ENCODE data around the gene UBFD1.
A peak's percentile ranks its signal among the peaks of the same experiment; 100 is the strongest.
"Not testable (repeated sequence)": the region's sequence is repeated elsewhere in the genome, so short reads cannot be mapped to it uniquely, and the experiment has no call there.

UBFD1 gene

GRCh38 chr16:23595246-23595950, 37.9 kb downstream of the UBFD1 start:
- H3K9ac ChIP-seq (ENCODE audit: low read depth, low read length): peak overlapping the region; percentile 93
- H3K27me3 ChIP-seq (ENCODE audit: control insufficient read depth, insufficient read depth, low read length): no peaks in the 10 kb centered on the region
- peak overlapping the region; percentile 99 for H3K4me3 ChIP-seq (ENCODE audit: low read depth, low read length)
- peaks cover 17% of the 10 kb centered on the region for H3K4me1 ChIP-seq (ENCODE audit: control insufficient read depth, insufficient read depth, low read length)
- peaks cover 33% of the 10 kb centered on the region for H3K36me3 ChIP-seq (ENCODE audit: control insufficient read depth, insufficient read depth, low read length)
- no peaks in the 10 kb centered on the region for H3K9me3 ChIP-seq (ENCODE audit: control insufficient read depth, insufficient read depth, low read length)

GRCh38 chr16:23595951-23596720, 38.6 kb downstream of the UBFD1 start, which contains the start of gene NDUFAB1:
TSS of gene NDUFAB1 (minus strand) at chr16:23596316. CDS start at chr16:23596290, 26 bp downstream.
- Histone ChIP-seq H3K27me3 (ENCODE audit: control insufficient read depth, insufficient read depth, low read length) (no peaks in the 10 kb centered on the region), H3K9me3 (ENCODE audit: control insufficient read depth, insufficient read depth, low read length) (no peaks in the 10 kb centered on the region), H3K4me3 (ENCODE audit: low read depth, low read length) (peak within 1 kb of the TSS; percentile 99), H3K4me1 (ENCODE audit: control insufficient read depth, insufficient read depth, low read length) (peaks cover 17% of the 10 kb centered on the region), H3K9ac (ENCODE audit: low read depth, low read length) (peak within 1 kb of the TSS; percentile 93), H3K36me3 (ENCODE audit: control insufficient read depth, insufficient read depth, low read length) (peaks cover 28% of the 10 kb centered on the region)

GRCh38 chr16:23597003-23597756, 39.7 kb downstream of the UBFD1 start:
- H3K4me3 ChIP-seq (ENCODE audit: low read depth, low read length): no peak overlapping the region
- H3K4me1 ChIP-seq (ENCODE audit: control insufficient read depth, insufficient read depth, low read length): peaks cover 17% of the 10 kb centered on the region
- H3K9me3 ChIP-seq (ENCODE audit: control insufficient read depth, insufficient read depth, low read length): no peaks in the 10 kb centered on the region
- H3K27me3 ChIP-seq (ENCODE audit: control insufficient read depth, insufficient read depth, low read length): no peaks in the 10 kb centered on the region
- peaks cover 18% of the 10 kb centered on the region for H3K36me3 ChIP-seq (ENCODE audit: control insufficient read depth, insufficient read depth, low read length)
- H3K9ac ChIP-seq (ENCODE audit: low read depth, low read length): no peak overlapping the region

- Histone ChIP-seq H3K27me3 (ENCODE audit: control insufficient read depth, insufficient read depth, low read length) (no peaks in the 10 kb centered on the region), H3K4me3 (ENCODE audit: low read depth, low read length) (no peak overlapping the region), H3K9me3 (ENCODE audit: control insufficient read depth, insufficient read depth, low read length) (no peaks in the 10 kb centered on the region), H3K4me1 (ENCODE audit: control insufficient read depth, insufficient read depth, low read length) (no peaks in the 10 kb centered on the region), H3K9ac (ENCODE audit: low read depth, low read length) (no peak overlapping the region), H3K36me3 (ENCODE audit: control insufficient read depth, insufficient read depth, low read length) (peaks cover 18% of the 10 kb centered on the region)
Observed at GRCh38 chr16:23607726-23608125, 50.2 kb downstream of the UBFD1 start.

GRCh38 chr16:23608194-23608593, 50.7 kb downstream of the UBFD1 start:
- no peak overlapping the region for H3K9ac ChIP-seq (ENCODE audit: low read depth, low read length)

GRCh38 chr16:23609929-23610328, 52.4 kb downstream of the UBFD1 start:
- Histone ChIP-seq H3K9me3 (ENCODE audit: control insufficient read depth, insufficient read depth, low read length) (no peaks in the 10 kb centered on the region), H3K9ac (ENCODE audit: low read depth, low read length) (no peak overlapping the region), H3K4me1 (ENCODE audit: control insufficient read depth, insufficient read depth, low read length) (no peaks in the 10 kb centered on the region), H3K36me3 (ENCODE audit: control insufficient read depth, insufficient read depth, low read length) (peaks cover 17% of the 10 kb centered on the region), H3K4me3 (ENCODE audit: low read depth, low read length) (no peak overlapping the region), H3K27me3 (ENCODE audit: control insufficient read depth, insufficient read depth, low read length) (no peaks in the 10 kb centered on the region)

More at GRCh38 chr16:23608194-23608593, 50.7 kb downstream of the UBFD1 start:
- Histone ChIP-seq H3K36me3 (ENCODE audit: control insufficient read depth, insufficient read depth, low read length) (peaks cover 17% of the 10 kb centered on the region), H3K4me1 (ENCODE audit: control insufficient read depth, insufficient read depth, low read length) (no peaks in the 10 kb centered on the region), H3K4me3 (ENCODE audit: low read depth, low read length) (no peak overlapping the region), H3K9me3 (ENCODE audit: control insufficient read depth, insufficient read depth, low read length) (no peaks in the 10 kb centered on the region), H3K27me3 (ENCODE audit: control insufficient read depth, insufficient read depth, low read length) (no peaks in the 10 kb centered on the region)

GRCh38 chr16:23610905-23611304, 53.4 kb downstream of the UBFD1 start:
- H3K9me3 ChIP-seq (ENCODE audit: control insufficient read depth, insufficient read depth, low read length); H3K9ac ChIP-seq (ENCODE audit: low read depth, low read length); H3K4me3 ChIP-seq (ENCODE audit: low read depth, low read length); H3K27me3 ChIP-seq (ENCODE audit: control insufficient read depth, insufficient read depth, low read length); H3K4me1 ChIP-seq (ENCODE audit: control insufficient read depth, insufficient read depth, low read length): not testable (repeated sequence)
- peaks cover 11% of the 10 kb centered on the region for H3K36me3 ChIP-seq (ENCODE audit: control insufficient read depth, insufficient read depth, low read length)

GRCh38 chr16:23611936-23612335, 54.4 kb downstream of the UBFD1 start:
- Histone ChIP-seq H3K9me3 (ENCODE audit: control insufficient read depth, insufficient read depth, low read length) (no peaks in the 10 kb centered on the region), H3K9ac (ENCODE audit: low read depth, low read length) (no peak overlapping the region), H3K4me1 (ENCODE audit: control insufficient read depth, insufficient read depth, low read length) (no peaks in the 10 kb centered on the region), H3K36me3 (ENCODE audit: control insufficient read depth, insufficient read depth, low read length) (peaks cover 12% of the 10 kb centered on the region), H3K4me3 (ENCODE audit: low read depth, low read length) (no peak overlapping the region), H3K27me3 (ENCODE audit: control insufficient read depth, insufficient read depth, low read length) (no peaks in the 10 kb centered on the region)

GRCh38 chr16:23615805-23616204, 58.3 kb downstream of the UBFD1 start:
- Histone ChIP-seq H3K9me3 (ENCODE audit: control insufficient read depth, insufficient read depth, low read length) (no peaks in the 10 kb centered on the region), H3K9ac (ENCODE audit: low read depth, low read length) (no peak overlapping the region), H3K27me3 (ENCODE audit: control insufficient read depth, insufficient read depth, low read length) (no peaks in the 10 kb centered on the region), H3K4me1 (ENCODE audit: control insufficient read depth, insufficient read depth, low read length) (no peaks in the 10 kb centered on the region), H3K4me3 (ENCODE audit: low read depth, low read length) (no peak overlapping the region), H3K36me3 (ENCODE audit: control insufficient read depth, insufficient read depth, low read length) (peaks cover 9% of the 10 kb centered on the region)
